Stimulated activated naive CD8-positive, alpha-beta T cell treated with anti-CD3 and anti-CD28 coated beads, Interleukin-15, amount 100 ng/mL, for 72 hours (primary cell): ENCODE results near the gene RGS11.
"Not testable (repeated sequence)": the region's sequence is repeated elsewhere in the genome, so short reads cannot be mapped to it uniquely, and the experiment has no call there.

Source experiments
- ATAC-seq: fragments of 150-1000 bp; cut with Tn5 transposase; 2 replicates; pipeline ENCODE4 v1.10.0; 2021; ENCODE audit warnings: mild to moderate bottlenecking, moderate library complexity
- DNase-seq, 2 donors: peaks; one replicate each; pipeline ENCODE4 v3.0.0; 2021 to 2022
- H3K27ac Mint-ChIP-seq, 2 donors: one replicate each; pipeline ENCODE4 v1.8.0; 2022; ENCODE audit warnings: mild to moderate bottlenecking in 2 of 2, mixed read lengths in 2 of 2, moderate library complexity in 2 of 2
- H3K27me3 Mint-ChIP-seq: one replicate; pipeline ENCODE4 v1.8.0; 2022; ENCODE audit warnings: mixed read lengths
- H3K4me1 Mint-ChIP-seq: one replicate; pipeline ENCODE4 v1.8.0; 2022; ENCODE audit warnings: mild to moderate bottlenecking, mixed read lengths
- H3K4me3 Mint-ChIP-seq, 2 donors: one replicate each; pipeline ENCODE4 v1.8.0; 2022; ENCODE audit warnings: mild to moderate bottlenecking in 2 of 2, mixed read lengths in 2 of 2, moderate library complexity in 1 of 2
- H3K9me3 Mint-ChIP-seq, 2 donors: one replicate each; pipeline ENCODE4 v1.8.0; 2022; ENCODE audit warnings: mixed read lengths in 2 of 2

Gene RGS11

DNA sequence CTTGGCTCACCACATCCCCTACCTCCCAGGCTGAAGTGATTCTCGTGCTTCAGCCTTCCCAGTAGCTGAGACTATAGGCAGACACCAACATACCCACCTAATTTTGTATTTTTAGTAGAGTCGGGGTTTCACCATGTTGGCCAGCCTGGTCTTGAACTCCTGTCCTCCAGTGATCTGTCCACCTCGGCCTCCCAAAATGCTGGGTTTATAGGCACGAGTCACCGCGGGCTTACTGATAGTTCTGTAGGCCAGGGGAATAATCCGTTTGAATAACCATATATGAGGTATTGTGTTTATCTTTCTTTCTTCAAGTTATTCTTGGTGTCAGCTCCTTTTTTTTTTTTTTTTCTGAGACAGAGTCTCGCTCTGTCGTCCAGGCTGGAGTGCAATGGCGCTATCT, 33.5 kb downstream of the RGS11 start:
- H3K27me3 Mint-ChIP-seq: no peaks in the 10 kb centered on the region
- ATAC-seq (no peak), DNase-seq (no peak)
- peaks cover 39% of the 10 kb centered on the region for H3K4me1 Mint-ChIP-seq
- no peak overlapping the region for H3K27ac Mint-ChIP-seq
- H3K9me3 Mint-ChIP-seq: no peaks in the 10 kb centered on the region
- H3K4me3 Mint-ChIP-seq: no peak overlapping the region

GRCh38 chr16:240559-240958, 35.2 kb downstream of the RGS11 start:
- H3K4me3 Mint-ChIP-seq: no peak overlapping the region
- no peaks in the 10 kb centered on the region for H3K27me3 Mint-ChIP-seq
- DNase-seq (no peak), ATAC-seq (no peak)
- no peaks in the 10 kb centered on the region for H3K9me3 Mint-ChIP-seq
- no peak overlapping the region for H3K27ac Mint-ChIP-seq
- peaks cover 45% of the 10 kb centered on the region for H3K4me1 Mint-ChIP-seq

GRCh38 chr16:239948-240277, 35.8 kb downstream of the RGS11 start:
- Mint-ChIP-seq H3K27ac (no peak overlapping the region), H3K4me1 (peaks cover 52% of the 10 kb centered on the region), H3K4me3 (no peak overlapping the region), H3K9me3 (no peaks in the 10 kb centered on the region), H3K27me3 (no peaks in the 10 kb centered on the region)
- DNase-seq (no peak), ATAC-seq (no peak)

GRCh38 chr16:234468-235305, 41.1 kb downstream of the RGS11 start, which contains the start of gene FAM234A:
Gene FAM234A, plus strand, starts transcription at chr16:234821. Its CDS starts 19,593 bp downstream, at chr16:254414.
- ATAC-seq (peak; percentile 96), DNase-seq (peak; percentile 96 to 97)
- Mint-ChIP-seq H3K4me3 (peak within 1 kb of the TSS; percentile 85 to 96), H3K9me3 (no peaks in the 10 kb centered on the region), H3K27ac (peak within 1 kb of the TSS; percentile 95 to 98), H3K4me1 (peaks cover 37% of the 10 kb centered on the region), H3K27me3 (no peaks in the 10 kb centered on the region)

GRCh38 chr16:230949-231348, 44.8 kb downstream of the RGS11 start:
- Mint-ChIP-seq H3K4me3 (peak overlapping the region in 1 of 2 donors; percentile 24), H3K4me1 (peaks cover 54% of the 10 kb centered on the region), H3K27ac (no peak overlapping the region), H3K27me3 (no peaks in the 10 kb centered on the region), H3K9me3 (no peaks in the 10 kb centered on the region)
- ATAC-seq (no peak), DNase-seq (no peak)

DNA sequence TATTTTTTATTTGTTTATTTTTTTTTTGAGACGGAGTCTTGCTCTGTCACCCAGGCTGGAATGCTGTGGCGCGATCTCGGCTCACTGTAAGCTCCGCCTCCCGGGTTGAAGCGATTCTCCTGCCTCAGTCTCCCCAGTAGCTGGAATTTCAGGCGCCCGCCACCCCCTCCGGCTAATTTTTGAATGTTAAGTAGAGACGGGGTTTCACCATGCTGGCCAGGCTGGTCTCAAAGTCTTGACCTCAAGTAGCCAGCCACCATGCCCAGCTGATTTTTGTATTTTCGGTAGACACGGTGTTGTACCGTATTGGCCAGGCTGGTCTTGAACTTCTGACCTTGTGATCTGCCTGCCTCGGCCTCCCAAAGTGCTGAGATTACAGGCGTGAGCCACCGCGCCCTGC, 45.4 kb downstream of the RGS11 start:
- H3K4me1 Mint-ChIP-seq: peaks cover 53% of the 10 kb centered on the region
- not testable (repeated sequence) for ATAC-seq, H3K9me3 Mint-ChIP-seq, H3K27me3 Mint-ChIP-seq, H3K4me3 Mint-ChIP-seq, DNase-seq, H3K27ac Mint-ChIP-seq

DNA sequence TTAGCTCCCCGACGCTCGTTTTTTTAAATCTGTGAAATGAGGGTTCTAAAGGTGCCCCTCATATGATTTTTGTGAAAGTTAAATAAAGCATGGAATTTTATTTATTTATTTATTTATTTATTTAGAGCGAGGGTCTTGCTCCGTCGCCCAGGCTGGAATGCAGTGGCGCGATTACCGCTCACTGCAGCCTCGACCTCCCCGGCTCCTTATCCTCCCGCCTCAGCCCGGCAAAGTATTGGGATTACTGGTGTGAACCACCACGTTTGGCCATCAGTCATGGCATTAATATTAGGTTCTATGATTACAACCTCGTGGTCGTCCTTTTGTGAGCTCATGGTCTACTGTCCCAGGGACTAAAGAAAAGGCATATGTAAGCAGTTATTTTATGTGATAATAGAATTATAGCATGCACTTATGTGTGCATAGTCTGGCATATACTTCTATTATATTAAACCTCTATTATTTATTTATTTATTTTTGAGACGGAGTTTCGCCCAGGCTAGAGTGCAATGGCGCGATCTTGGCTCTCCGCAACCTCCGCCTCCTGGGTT, 45.9 kb downstream of the RGS11 start:
- DNase-seq: no peak
- Mint-ChIP-seq H3K4me1 (peaks cover 49% of the 10 kb centered on the region), H3K4me3 (peak overlapping the region; percentile 70 to 92), H3K9me3 (no peaks in the 10 kb centered on the region), H3K27ac (no peak overlapping the region), H3K27me3 (no peaks in the 10 kb centered on the region)
- no peak for ATAC-seq

DNA sequence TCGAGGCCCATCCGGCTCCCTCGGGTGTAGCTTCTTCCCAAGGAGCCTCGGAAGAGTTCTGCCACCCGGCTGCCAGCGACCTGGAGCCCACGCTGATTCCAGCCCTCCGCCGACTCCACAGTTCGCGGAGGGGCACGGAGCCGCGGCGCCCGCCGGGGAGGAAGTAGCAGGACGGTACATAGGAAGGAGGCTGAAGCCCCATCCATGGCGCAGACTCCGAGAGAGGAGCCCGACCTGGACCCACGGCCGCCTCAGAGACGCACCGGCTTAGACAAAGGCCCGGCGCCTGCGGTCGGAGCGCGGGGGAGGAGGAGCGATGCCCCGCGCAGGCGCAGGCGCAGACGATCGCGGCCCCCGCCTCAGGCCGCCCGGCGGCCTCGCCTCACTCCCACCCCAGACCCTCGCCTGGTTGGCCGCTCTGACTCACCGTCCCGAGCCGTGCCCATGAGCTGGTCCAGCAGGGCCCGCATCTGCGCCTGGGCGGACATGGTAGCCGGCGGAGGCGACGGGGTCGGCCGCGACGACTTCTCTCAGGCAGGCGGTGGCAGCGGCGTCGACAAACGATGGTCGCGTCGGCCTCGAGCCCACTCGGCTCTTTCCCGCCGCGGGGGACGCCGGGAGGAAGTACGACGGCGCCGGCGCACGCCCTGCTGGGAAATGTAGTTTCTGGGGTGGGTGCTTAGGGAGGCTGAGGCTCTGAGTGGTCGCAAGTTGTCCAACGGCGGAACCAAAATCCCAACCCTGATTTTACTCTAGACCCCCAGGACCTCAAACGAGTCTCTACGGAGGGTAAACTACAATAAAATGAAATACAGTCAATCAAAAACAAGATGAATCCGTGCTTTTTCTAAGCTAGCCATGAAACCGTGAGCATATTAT, 46.7 kb downstream of the RGS11 start, which contains the start of gene LUC7L:
Gene LUC7L (minus strand): TSS at position 598 of the 879 bp plus-strand sequence. CDS start 110 bp downstream, at position 488.
- Mint-ChIP-seq H3K9me3 (no peaks in the 10 kb centered on the region), H3K27ac (peak within 1 kb of the TSS; percentile 95 to 97), H3K27me3 (no peaks in the 10 kb centered on the region), H3K4me3 (peak within 1 kb of the TSS; percentile 92 to 93), H3K4me1 (peaks cover 48% of the 10 kb centered on the region)
- ATAC-seq (peak; percentile 96), DNase-seq (peak; percentile 88 to 89)

- H3K4me3 Mint-ChIP-seq: peak overlapping the region; percentile 92 to 93
- H3K9me3 Mint-ChIP-seq: no peaks in the 10 kb centered on the region
- H3K4me1 Mint-ChIP-seq: peaks cover 44% of the 10 kb centered on the region
- peak overlapping the region; percentile 95 to 97 for H3K27ac Mint-ChIP-seq
- no peak for DNase-seq
- peak; percentile 52 for ATAC-seq
- no peaks in the 10 kb centered on the region for H3K27me3 Mint-ChIP-seq
Measured at GRCh38 chr16:228151-228851, 47.4 kb downstream of the RGS11 start.

DNA sequence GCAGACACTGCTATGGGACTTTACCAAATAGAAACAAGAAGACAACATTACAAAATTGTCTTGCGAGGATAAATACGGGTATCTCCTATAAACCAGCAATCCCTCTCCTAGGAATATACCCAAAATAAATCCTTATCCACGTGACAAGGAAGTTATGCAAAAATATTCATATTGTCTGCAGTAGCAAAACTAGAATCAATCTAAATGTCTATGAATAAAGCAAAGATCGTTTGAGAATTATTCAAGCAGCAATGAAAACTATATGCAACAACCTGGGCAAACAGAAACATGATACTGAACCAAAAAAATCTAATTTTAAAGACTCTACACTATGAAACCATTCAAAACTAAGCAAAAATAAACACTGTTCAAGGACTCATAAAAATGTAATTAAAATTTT, 55.7 kb downstream of the RGS11 start:
- DNase-seq: no peak
- no peaks in the 10 kb centered on the region for H3K9me3 Mint-ChIP-seq

More for the DNA sequence above, 55.7 kb downstream of the RGS11 start:
- no peak overlapping the region for H3K4me3 Mint-ChIP-seq
- H3K4me1 Mint-ChIP-seq: peaks cover 16% of the 10 kb centered on the region
- H3K27ac Mint-ChIP-seq: peak overlapping the region in 1 of 2 donors; percentile 74
- no peak for ATAC-seq
- H3K27me3 Mint-ChIP-seq: no peaks in the 10 kb centered on the region
